Measurements from ENCODE around the gene NR3C2.

DNA sequence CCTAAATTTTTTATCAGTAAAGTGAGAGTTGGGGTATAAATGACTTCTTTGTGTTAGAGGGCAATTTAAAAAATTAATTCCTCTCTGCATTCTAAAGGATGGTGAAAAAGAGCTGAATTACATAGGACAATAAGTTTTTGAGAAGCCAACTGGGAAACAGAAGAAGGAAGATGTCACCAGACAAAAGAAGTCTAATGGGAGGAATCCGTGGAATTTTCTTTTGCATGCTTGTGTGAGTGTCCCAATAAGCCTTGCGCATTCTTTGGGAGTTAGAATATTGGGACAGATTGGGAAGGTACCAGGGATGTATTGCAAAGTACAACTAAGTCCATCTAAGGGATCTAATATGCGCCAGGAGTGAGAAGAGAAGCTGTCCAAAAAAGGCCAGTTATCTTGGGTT lies 35.1 kb upstream of the NR3C2 start:
- TF ChIP-seq POLR2AphosphoS5 (IDR thresholded peaks at IDR 0.05; ENCODE audit: low read depth) (no peak), EZH2phosphoT487 (IDR thresholded peaks at IDR 0.05; ENCODE audit: unreplicated experiment) (no peak), EZH2 (IDR thresholded peaks at IDR 0.05; ENCODE audit: low read depth, unreplicated experiment) (no peak), JUNB (IDR thresholded peaks at IDR 0.05; ENCODE audit: unreplicated experiment) (no peak), STAT1 (IDR thresholded peaks at IDR 0.05; ENCODE audit: unreplicated experiment) (no peak), CREB1 (CRISPR knock-in tag; IDR thresholded peaks at IDR 0.05; ENCODE audit: low read depth) (no peak), ZNF331 (CRISPR knock-in tag; IDR thresholded peaks at IDR 0.05; ENCODE audit: low read depth) (no peak)
- TF ChIP-seq, protein P1, sequence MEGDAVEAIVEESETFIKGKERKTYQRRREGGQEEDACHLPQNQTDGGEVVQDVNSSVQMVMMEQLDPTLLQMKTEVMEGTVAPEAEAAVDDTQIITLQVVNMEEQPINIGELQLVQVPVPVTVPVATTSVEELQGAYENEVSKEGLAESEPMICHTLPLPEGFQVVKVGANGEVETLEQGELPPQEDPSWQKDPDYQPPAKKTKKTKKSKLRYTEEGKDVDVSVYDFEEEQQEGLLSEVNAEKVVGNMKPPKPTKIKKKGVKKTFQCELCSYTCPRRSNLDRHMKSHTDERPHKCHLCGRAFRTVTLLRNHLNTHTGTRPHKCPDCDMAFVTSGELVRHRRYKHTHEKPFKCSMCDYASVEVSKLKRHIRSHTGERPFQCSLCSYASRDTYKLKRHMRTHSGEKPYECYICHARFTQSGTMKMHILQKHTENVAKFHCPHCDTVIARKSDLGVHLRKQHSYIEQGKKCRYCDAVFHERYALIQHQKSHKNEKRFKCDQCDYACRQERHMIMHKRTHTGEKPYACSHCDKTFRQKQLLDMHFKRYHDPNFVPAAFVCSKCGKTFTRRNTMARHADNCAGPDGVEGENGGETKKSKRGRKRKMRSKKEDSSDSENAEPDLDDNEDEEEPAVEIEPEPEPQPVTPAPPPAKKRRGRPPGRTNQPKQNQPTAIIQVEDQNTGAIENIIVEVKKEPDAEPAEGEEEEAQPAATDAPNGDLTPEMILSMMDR (conservative IDR thresholded peaks at IDR 0.05; ENCODE audit: low read depth in 2 of 2): no peak
- TF ChIP-seq, protein P2, sequence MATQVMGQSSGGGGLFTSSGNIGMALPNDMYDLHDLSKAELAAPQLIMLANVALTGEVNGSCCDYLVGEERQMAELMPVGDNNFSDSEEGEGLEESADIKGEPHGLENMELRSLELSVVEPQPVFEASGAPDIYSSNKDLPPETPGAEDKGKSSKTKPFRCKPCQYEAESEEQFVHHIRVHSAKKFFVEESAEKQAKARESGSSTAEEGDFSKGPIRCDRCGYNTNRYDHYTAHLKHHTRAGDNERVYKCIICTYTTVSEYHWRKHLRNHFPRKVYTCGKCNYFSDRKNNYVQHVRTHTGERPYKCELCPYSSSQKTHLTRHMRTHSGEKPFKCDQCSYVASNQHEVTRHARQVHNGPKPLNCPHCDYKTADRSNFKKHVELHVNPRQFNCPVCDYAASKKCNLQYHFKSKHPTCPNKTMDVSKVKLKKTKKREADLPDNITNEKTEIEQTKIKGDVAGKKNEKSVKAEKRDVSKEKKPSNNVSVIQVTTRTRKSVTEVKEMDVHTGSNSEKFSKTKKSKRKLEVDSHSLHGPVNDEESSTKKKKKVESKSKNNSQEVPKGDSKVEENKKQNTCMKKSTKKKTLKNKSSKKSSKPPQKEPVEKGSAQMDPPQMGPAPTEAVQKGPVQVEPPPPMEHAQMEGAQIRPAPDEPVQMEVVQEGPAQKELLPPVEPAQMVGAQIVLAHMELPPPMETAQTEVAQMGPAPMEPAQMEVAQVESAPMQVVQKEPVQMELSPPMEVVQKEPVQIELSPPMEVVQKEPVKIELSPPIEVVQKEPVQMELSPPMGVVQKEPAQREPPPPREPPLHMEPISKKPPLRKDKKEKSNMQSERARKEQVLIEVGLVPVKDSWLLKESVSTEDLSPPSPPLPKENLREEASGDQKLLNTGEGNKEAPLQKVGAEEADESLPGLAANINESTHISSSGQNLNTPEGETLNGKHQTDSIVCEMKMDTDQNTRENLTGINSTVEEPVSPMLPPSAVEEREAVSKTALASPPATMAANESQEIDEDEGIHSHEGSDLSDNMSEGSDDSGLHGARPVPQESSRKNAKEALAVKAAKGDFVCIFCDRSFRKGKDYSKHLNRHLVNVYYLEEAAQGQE (IDR thresholded peaks at IDR 0.05; ENCODE audit: unreplicated experiment): no peak
